Left lung (tissue), 10 donors: ENCODE data around the gene SLC12A8. TPM values are rescaled to one million over a fixed set of nuclear protein-coding genes. Genes with fewer than 3 reads are reported as not detected.

ENCODE experiments used
- ATAC-seq: fragments of 200-7000 bp; cut with Tn5 transposase; one replicate; pipeline ENCODE4 v1.9.1; 2020; ENCODE audit warnings: moderate library complexity
- DNase-seq, 4 donors: peaks; one replicate each; pipeline ENCODE4 v3.0.0-alpha.2; 2013 to 2020
- H3K27ac ChIP-seq, 2 donors: fragments of 200-600 bp; sonication (generic) in 1 of 2; one replicate each; pipeline versions ENCODE4 v1.5.0 to v1.8.0; 2020 to 2021
- H3K27me3 ChIP-seq, 2 donors: fragments of 200-600 bp; sonication (generic) in 1 of 2; one replicate each; pipeline versions ENCODE4 v1.5.0 to v1.8.0; 2020 to 2021
- H3K36me3 ChIP-seq, 2 donors: fragments of 200-600 bp; sonication (generic) in 1 of 2; one replicate each; pipeline versions ENCODE4 v1.5.0 to v1.8.0; 2020 to 2021
- H3K4me1 ChIP-seq, 2 donors: fragments of 200-600 bp; one replicate each; pipeline ENCODE4 v1.8.0; 2021
- H3K4me3 ChIP-seq, 2 donors: fragments of 200-600 bp; sonication (generic) in 1 of 2; one replicate each; pipeline versions ENCODE4 v1.5.0 to v1.8.0; 2020 to 2021; ENCODE audit warnings: mild to moderate bottlenecking in 1 of 2
- H3K9me3 ChIP-seq, 2 donors: fragments of 200-600 bp; sonication (generic) in 1 of 2; one replicate each; pipeline versions ENCODE4 v1.5.0 to v1.8.0; 2020 to 2021
- CTCF ChIP-seq, 2 donors: fragments of 200-600 bp; sonication (generic) in 1 of 2; IDR thresholded peaks; one replicate each; pipeline versions ENCODE4 v1.5.0 to v1.8.0; 2021; ENCODE audit warnings: antibody characterized with exemption in 2 of 2
- intact Hi-C, 2 donors: fragments of 100-400 bp; cut with DNase I; formaldehyde crosslinking; loops; one replicate each; pipeline versions ENCODE4 v1.11.2 to v1.14.2; 2022
- polyA plus RNA-seq, 6 donors: library from polyadenylated mRNA; unstranded; fragments of 120-200 nt; gene quantifications; one replicate each; pipeline ENCODE4 v1.2.1, GENCODE V29; 2013; ENCODE audit not compliant: insufficient read length in 6 of 6
- total RNA-seq, 2 donors: library from RNA; stranded (reverse); fragmentation: NEBNext Ultra II Directional; extraction: Animal tissue kit (Norgen Biotek cat#: 25700); gene quantifications; one replicate each; pipeline ENCODE4 v1.2.1, GENCODE V29; 2021
- donor health status: DM: no; HTN: yes; CAD: no.
- donor health status: DM: no; HTN: no; CAD: no.

Gene SLC12A8
- total and polyA plus RNA-seq, 8 donors, result 1.1 to 17.1 (median 1.6) TPM

GRCh38 chr3:125079675-125080045 lies 132.9 kb downstream of the SLC12A8 start:
- Histone ChIP-seq H3K27ac (no peak overlapping the region), H3K4me3 (no peak overlapping the region), H3K9me3 (no peaks in the 10 kb centered on the region), H3K36me3 (no peaks in the 10 kb centered on the region), H3K4me1 (no peaks in the 10 kb centered on the region), H3K27me3 (no peaks in the 10 kb centered on the region)
- no peak for TF ChIP-seq CTCF (IDR thresholded peaks at IDR 0.05)
- no peak for DNase-seq
- intact Hi-C loops, result no loop called here
- no peak for ATAC-seq

- Histone ChIP-seq H3K4me3 (no peak overlapping the region), H3K27me3 (no peaks in the 10 kb centered on the region), H3K27ac (no peak overlapping the region), H3K9me3 (no peaks in the 10 kb centered on the region), H3K4me1 (no peaks in the 10 kb centered on the region), H3K36me3 (no peaks in the 10 kb centered on the region)
- no peak for TF ChIP-seq CTCF (IDR thresholded peaks at IDR 0.05)
- ATAC-seq, result no peak
- intact Hi-C loops, result no loop called here
- no peak for DNase-seq
These were observed 133.4 kb downstream of the SLC12A8 start for GRCh38 chr3:125078951-125079674.

- Histone ChIP-seq H3K4me3 (no peak overlapping the region), H3K27me3 (no peaks in the 10 kb centered on the region), H3K27ac (no peak overlapping the region), H3K36me3 (no peaks in the 10 kb centered on the region), H3K4me1 (no peaks in the 10 kb centered on the region), H3K9me3 (no peaks in the 10 kb centered on the region)
- intact Hi-C loops, result no loop called here
- ATAC-seq (no peak), DNase-seq (no peak)
- TF ChIP-seq CTCF (IDR thresholded peaks at IDR 0.05), result no peak
These were observed 134.7 kb downstream of the SLC12A8 start for GRCh38 chr3:125077864-125078263.

GRCh38 chr3:125076464-125076863 lies 136.1 kb downstream of the SLC12A8 start:
- Histone ChIP-seq H3K36me3 (no peaks in the 10 kb centered on the region), H3K9me3 (no peaks in the 10 kb centered on the region), H3K27me3 (no peaks in the 10 kb centered on the region), H3K4me1 (no peaks in the 10 kb centered on the region), H3K4me3 (no peak overlapping the region), H3K27ac (no peak overlapping the region)
- ATAC-seq (no peak), DNase-seq (no peak)
- intact Hi-C loops, result no loop called here
- TF ChIP-seq CTCF (IDR thresholded peaks at IDR 0.05), result no peak

- no peak for TF ChIP-seq CTCF (IDR thresholded peaks at IDR 0.05)
- no peaks in the 10 kb centered on the region for H3K36me3 ChIP-seq
- DNase-seq (no peak), ATAC-seq (no peak)
- H3K27me3 ChIP-seq, result no peaks in the 10 kb centered on the region
- no peaks in the 10 kb centered on the region for H3K4me1 ChIP-seq
- H3K4me3 ChIP-seq, result no peak overlapping the region
- H3K9me3 ChIP-seq, result no peaks in the 10 kb centered on the region
- intact Hi-C loops, result no loop called here
- no peak overlapping the region for H3K27ac ChIP-seq
These were observed 136.8 kb downstream of the SLC12A8 start for GRCh38 chr3:125075738-125076137.
